Measurements from ENCODE around the gene GADD45A.

GRCh38 chr1:67717876-67718275 lies 32.9 kb downstream of the GADD45A start:
- TF ChIP-seq POLR2A (IDR thresholded peaks at IDR 0.05): no peak
- TF ChIP-seq, protein P1, sequence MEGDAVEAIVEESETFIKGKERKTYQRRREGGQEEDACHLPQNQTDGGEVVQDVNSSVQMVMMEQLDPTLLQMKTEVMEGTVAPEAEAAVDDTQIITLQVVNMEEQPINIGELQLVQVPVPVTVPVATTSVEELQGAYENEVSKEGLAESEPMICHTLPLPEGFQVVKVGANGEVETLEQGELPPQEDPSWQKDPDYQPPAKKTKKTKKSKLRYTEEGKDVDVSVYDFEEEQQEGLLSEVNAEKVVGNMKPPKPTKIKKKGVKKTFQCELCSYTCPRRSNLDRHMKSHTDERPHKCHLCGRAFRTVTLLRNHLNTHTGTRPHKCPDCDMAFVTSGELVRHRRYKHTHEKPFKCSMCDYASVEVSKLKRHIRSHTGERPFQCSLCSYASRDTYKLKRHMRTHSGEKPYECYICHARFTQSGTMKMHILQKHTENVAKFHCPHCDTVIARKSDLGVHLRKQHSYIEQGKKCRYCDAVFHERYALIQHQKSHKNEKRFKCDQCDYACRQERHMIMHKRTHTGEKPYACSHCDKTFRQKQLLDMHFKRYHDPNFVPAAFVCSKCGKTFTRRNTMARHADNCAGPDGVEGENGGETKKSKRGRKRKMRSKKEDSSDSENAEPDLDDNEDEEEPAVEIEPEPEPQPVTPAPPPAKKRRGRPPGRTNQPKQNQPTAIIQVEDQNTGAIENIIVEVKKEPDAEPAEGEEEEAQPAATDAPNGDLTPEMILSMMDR (IDR thresholded peaks at IDR 0.05): no peak

Data from sigmoid colon (tissue), 3 donors.